AG08396 (cell line): Measurements from ENCODE around the gene SCN1B.

Source experiments
- DNase-seq: peaks from one replicate; pipeline ENCODE4 v3.0.0; 2012; ENCODE audit warnings: low spot score, mixed read lengths

The SCN1B gene

GRCh38 chr19:35074426-35075201, 44.3 kb downstream of the SCN1B start:
- DNase-seq = no peak

GRCh38 chr19:35075202-35076025, 45.1 kb downstream of the SCN1B start:
- DNase-seq = no peak

GRCh38 chr19:35076026-35076370, 45.7 kb downstream of the SCN1B start:
- no peak for DNase-seq

GRCh38 chr19:35076657-35077056, 46.4 kb downstream of the SCN1B start:
- DNase-seq = no peak

- DNase-seq = no peak
Measured at GRCh38 chr19:35077411-35078223, 47.3 kb downstream of the SCN1B start.

- no peak for DNase-seq
Measured at GRCh38 chr19:35079826-35080225, 49.6 kb downstream of the SCN1B start.

- no peak for DNase-seq
Measured at GRCh38 chr19:35080613-35081170, 50.4 kb downstream of the SCN1B start.

GRCh38 chr19:35081201-35081600, 50.9 kb downstream of the SCN1B start:
- DNase-seq = no peak

- no peak for DNase-seq
Measured at GRCh38 chr19:35083691-35084508, 53.6 kb downstream of the SCN1B start.

- DNase-seq = no peak
Measured at GRCh38 chr19:35084509-35084762, 54.2 kb downstream of the SCN1B start.

GRCh38 chr19:35085947-35086346, 55.7 kb downstream of the SCN1B start:
- DNase-seq = no peak

GRCh38 chr19:35086455-35086854, 56.2 kb downstream of the SCN1B start:
- DNase-seq = no peak

GRCh38 chr19:35087393-35087792, 57.1 kb downstream of the SCN1B start:
- no peak for DNase-seq

- DNase-seq = peak; percentile 91
Measured at GRCh38 chr19:35088131-35088913, 58.1 kb downstream of the SCN1B start.

- DNase-seq = no peak
Measured at GRCh38 chr19:35089554-35089953, 59.3 kb downstream of the SCN1B start.
